Dendritic cell treated with granulocyte-macrophage colony-stimulating factor and Interleukin-4, amounts not matched to agents 40 ng/mL and 50 ng/mL, for 4 days (primary cell): ENCODE data around the gene EP300.

Experiments used
- H3K27ac Mint-ChIP-seq: one replicate; pipeline ENCODE4 v1.8.0; 2022; ENCODE audit warnings: mild to moderate bottlenecking, mixed read lengths
- H3K27me3 Mint-ChIP-seq: one replicate; pipeline ENCODE4 v1.8.0; 2022; ENCODE audit warnings: mild to moderate bottlenecking, mixed read lengths
- H3K36me3 Mint-ChIP-seq: one replicate; pipeline ENCODE4 v1.8.0; 2022; ENCODE audit warnings: low read depth, mixed read lengths
- H3K4me1 Mint-ChIP-seq: one replicate; pipeline ENCODE4 v1.8.0; 2022; ENCODE audit warnings: low read depth, mixed read lengths
- H3K4me3 Mint-ChIP-seq: one replicate; pipeline ENCODE4 v1.8.0; 2022; ENCODE audit warnings: mild to moderate bottlenecking, moderate library complexity, mixed read lengths
- H3K9me3 Mint-ChIP-seq: one replicate; pipeline ENCODE4 v1.8.0; 2022; ENCODE audit warnings: mixed read lengths
- intact Hi-C: fragments of 100-400 bp; cut with micrococcal nuclease; formaldehyde crosslinking; loops from one replicate; pipeline ENCODE4 v1.15.0; 2022

The EP300 gene

DNA sequence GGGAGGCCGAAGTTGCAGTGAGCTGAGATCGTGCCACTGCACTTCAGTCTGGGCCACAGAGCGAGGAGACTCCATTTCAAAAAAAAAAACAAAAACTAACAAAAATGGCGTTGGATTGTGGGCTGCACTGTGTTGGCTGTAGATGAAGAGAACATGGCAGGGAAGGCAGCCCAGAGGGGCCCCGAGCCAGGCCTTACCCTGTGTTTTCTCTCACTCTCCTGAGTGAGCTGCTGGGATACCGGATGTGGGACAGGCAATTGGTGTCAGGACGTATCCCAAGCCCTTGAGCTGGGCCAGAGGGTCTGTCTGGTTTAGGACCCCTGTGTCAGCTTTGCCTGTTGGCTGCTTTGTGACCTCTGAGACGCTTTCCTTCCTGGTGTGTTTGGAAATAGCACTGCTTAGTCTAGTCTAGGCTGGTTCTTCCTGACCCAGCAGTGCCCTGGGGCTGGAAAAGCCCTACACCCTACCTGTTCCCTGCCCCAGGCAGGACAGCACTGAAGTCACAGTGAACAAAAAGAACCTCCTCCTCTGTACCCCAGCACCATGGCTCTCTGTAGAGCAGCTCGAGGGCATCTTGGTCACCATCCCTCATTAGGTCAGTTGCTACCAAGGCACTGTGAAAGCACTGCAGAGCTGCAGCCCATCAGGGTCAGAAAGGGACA is 130.6 kb downstream of the EP300 start:
- no peaks in the 10 kb centered on the region for H3K27me3 Mint-ChIP-seq
- intact Hi-C loops, result no loop called here
- H3K4me1 Mint-ChIP-seq, result peaks cover 30% of the 10 kb centered on the region
- H3K27ac Mint-ChIP-seq, result peak overlapping the region; percentile 15
- no peak overlapping the region for H3K4me3 Mint-ChIP-seq
- H3K9me3 Mint-ChIP-seq, result no peaks in the 10 kb centered on the region
- peaks cover 89% of the 10 kb centered on the region for H3K36me3 Mint-ChIP-seq

- H3K27me3 Mint-ChIP-seq, result no peaks in the 10 kb centered on the region
- H3K4me3 Mint-ChIP-seq, result no peak overlapping the region
Measured at GRCh38 chr22:41223535-41223934, 131.1 kb downstream of the EP300 start.

DNA sequence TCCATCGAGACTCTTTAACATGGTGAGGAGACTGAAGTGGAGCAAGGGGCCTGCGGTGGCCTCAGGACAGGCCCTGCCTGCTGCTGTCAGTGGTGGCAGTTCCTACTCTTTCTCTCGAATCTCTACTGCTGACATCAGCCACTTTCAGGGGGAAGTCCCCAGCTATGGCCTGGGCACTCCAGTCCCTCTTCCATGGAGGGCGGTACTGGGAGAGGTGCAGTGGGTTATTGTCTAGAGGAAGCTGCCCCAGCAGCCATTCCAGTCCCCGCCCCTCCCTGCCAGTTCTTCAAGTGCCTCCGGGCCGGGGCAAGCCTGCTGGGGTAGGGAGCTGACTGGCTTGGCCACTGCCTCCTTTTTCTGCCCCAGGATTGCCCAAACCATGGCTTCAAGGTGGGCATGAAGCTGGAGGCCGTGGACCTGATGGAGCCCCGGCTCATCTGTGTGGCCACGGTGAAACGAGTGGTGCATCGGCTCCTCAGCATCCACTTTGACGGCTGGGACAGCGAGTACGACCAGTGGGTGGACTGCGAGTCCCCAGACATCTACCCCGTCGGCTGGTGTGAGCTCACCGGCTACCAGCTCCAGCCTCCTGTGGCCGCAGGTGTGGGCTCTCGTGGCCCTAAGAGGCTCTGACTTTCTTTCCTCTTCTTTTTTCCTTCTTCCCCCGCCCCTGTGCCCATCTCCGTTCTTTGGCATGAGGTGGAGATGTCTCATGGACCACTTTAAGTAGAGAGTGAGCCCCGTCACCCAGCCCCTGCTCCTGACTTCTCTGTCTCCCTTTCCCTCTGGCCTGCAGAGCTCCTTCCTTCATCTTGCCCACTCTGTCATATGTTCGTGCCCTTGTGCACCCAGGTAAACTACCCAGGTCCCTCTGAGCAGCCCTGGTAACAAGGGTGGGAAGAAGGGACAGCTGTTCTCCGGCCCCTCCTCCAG is 134.6 kb downstream of the EP300 start:
- Mint-ChIP-seq H3K27ac (peak overlapping the region; percentile 81), H3K27me3 (no peaks in the 10 kb centered on the region), H3K4me1 (peaks cover 26% of the 10 kb centered on the region), H3K9me3 (no peaks in the 10 kb centered on the region), H3K36me3 (peaks cover 88% of the 10 kb centered on the region), H3K4me3 (peak overlapping the region; percentile 60)
- intact Hi-C loops, result loop anchor here (1.0 kb wide), 1 partner anchor 10 kb away; no protein-coding TSS in a partner anchor

More at GRCh38 chr22:41223535-41223934, 131.1 kb downstream of the EP300 start:
- peak overlapping the region; percentile 45 for H3K27ac Mint-ChIP-seq
- intact Hi-C loops, result no loop called here
- no peaks in the 10 kb centered on the region for H3K9me3 Mint-ChIP-seq
- H3K4me1 Mint-ChIP-seq, result peaks cover 26% of the 10 kb centered on the region
- peaks cover 94% of the 10 kb centered on the region for H3K36me3 Mint-ChIP-seq

GRCh38 chr22:41229215-41229614 is 136.8 kb downstream of the EP300 start:
- no peak overlapping the region for H3K27ac Mint-ChIP-seq
- intact Hi-C loops, result no loop called here

More at GRCh38 chr22:41229215-41229614, 136.8 kb downstream of the EP300 start:
- Mint-ChIP-seq H3K4me1 (peaks cover 26% of the 10 kb centered on the region), H3K27me3 (no peaks in the 10 kb centered on the region), H3K36me3 (peaks cover 66% of the 10 kb centered on the region), H3K4me3 (no peak overlapping the region), H3K9me3 (no peaks in the 10 kb centered on the region)
